ENCODE results near the gene CBLC. TPM values are rescaled to one million over a fixed set of nuclear protein-coding genes. Genes with fewer than 3 reads are reported as not detected.

The CBLC gene
- polyA plus RNA-seq, 1 experiment = not detected

DNA sequence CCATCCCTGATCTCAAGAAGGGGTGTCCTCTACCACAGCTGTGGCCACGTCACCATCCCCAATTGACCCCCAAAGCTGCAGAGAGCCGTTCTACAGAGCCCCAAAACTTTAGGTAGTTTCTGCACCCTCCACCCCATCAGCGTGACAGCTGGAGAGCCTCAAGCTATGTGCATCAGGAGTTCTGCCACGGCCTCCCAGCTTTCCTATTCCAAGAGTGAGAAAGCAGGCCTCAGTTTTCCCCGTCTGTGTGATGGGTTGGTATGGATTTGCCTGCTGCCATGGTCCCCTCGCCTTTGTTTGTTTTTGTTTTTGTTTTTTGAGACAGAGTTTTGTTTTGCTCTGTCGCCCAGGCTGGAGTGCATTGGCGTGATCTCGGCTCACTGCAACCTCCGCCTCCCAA lies 27.7 kb upstream of the CBLC start:
- ChIA-PET CTCF (interaction anchor here (1.0 to 2.9 kb wide), 5 partner anchors 14 to 179 kb away, joined by 3 to 17 read pairs (median 9); no protein-coding TSS in a partner anchor), POLR2A (no interaction called here)
- peaks cover 20% of the 10 kb centered on the region for H3K36me3 ChIP-seq (ENCODE audit: control insufficient read depth, insufficient read depth, low read length)
- no peak for TF ChIP-seq CTCF (IDR thresholded peaks at IDR 0.05; ENCODE audit: insufficient read depth, low read depth, low read length)
- peak overlapping the region; percentile 73 for H3K4me3 ChIP-seq (ENCODE audit: low read depth, low read length)
- no peaks in the 10 kb centered on the region for H3K27me3 ChIP-seq (ENCODE audit: control insufficient read depth, insufficient read depth, low read length)
- no peak for DNase-seq (ENCODE audit: low read depth)

DNA sequence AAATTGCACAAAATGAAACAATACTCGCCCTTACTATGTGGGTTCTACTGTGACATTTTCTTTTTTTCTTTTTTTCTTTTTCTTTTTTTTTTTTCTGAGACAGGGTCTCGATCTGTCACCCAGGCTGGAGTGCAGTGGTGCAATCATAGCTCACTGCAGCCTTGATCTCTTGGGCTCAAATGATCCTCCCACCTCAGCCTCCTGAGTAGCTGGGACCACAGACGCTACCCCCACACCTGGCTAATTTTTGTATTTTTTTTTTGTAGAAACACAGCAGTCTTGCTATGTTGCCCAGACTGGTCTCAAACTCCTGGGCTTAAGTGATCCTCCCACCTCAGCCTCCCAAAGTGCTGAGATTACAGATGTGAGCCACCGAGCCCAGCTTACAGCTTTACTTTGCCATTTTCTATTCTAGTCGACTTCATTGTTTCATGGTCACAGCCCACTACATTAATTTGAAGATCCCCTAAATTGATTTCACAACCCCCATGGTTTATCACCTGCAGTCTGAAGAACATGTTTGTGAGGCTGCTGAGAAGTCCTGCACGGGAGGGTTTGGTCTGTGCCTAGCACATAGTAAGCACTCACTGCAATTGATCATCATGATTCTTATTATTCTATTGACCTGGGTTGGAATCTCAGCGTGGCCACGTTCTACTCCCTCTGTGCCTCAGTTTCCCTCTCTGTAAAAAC lies 25.4 kb upstream of the CBLC start:
- DNase-seq (ENCODE audit: low read depth) = no peak
- Histone ChIP-seq H3K27me3 (ENCODE audit: control insufficient read depth, insufficient read depth, low read length) (no peaks in the 10 kb centered on the region), H3K36me3 (ENCODE audit: control insufficient read depth, insufficient read depth, low read length) (peaks cover 34% of the 10 kb centered on the region), H3K4me3 (ENCODE audit: low read depth, low read length) (no peak overlapping the region)
- POLR2A ChIA-PET = no interaction called here
- CTCF ChIA-PET = interaction anchor here (1.2 to 2.1 kb wide), 2 partner anchors 16 to 28 kb away, joined by 3 to 11 read pairs; no protein-coding TSS in a partner anchor
- no peak for TF ChIP-seq CTCF (IDR thresholded peaks at IDR 0.05; ENCODE audit: insufficient read depth, low read depth, low read length)

GRCh38 chr19:44752816-44753625 lies 24.7 kb upstream of the CBLC start:
- peak overlapping the region; percentile 44 for H3K4me3 ChIP-seq (ENCODE audit: low read depth, low read length)
- no peaks in the 10 kb centered on the region for H3K27me3 ChIP-seq (ENCODE audit: control insufficient read depth, insufficient read depth, low read length)
- ChIA-PET POLR2A (interaction anchor here (0.5 kb wide), 1 partner anchor 8 kb away, joined by 9 read pairs; no protein-coding TSS in a partner anchor), CTCF (interaction anchor here (1.0 to 2.1 kb wide), 5 partner anchors 10 to 29 kb away, joined by 3 to 11 read pairs (median 3); no protein-coding TSS in a partner anchor)
- DNase-seq (ENCODE audit: low read depth) = peak; percentile 78
- TF ChIP-seq CTCF (IDR thresholded peaks at IDR 0.05; ENCODE audit: insufficient read depth, low read depth, low read length) = peak; percentile 11; the same call in 1 of the 2 replicates
- H3K36me3 ChIP-seq (ENCODE audit: control insufficient read depth, insufficient read depth, low read length) = peaks cover 40% of the 10 kb centered on the region

- TF ChIP-seq CTCF (IDR thresholded peaks at IDR 0.05; ENCODE audit: insufficient read depth, low read depth, low read length) = no peak
- H3K27me3 ChIP-seq (ENCODE audit: control insufficient read depth, insufficient read depth, low read length) = no peaks in the 10 kb centered on the region
- no peak for DNase-seq (ENCODE audit: low read depth)
- CTCF ChIA-PET = interaction anchor here (1.0 to 2.1 kb wide), 6 partner anchors 10 to 31 kb away, joined by 3 to 11 read pairs (median 3); no protein-coding TSS in a partner anchor
- POLR2A ChIA-PET = interaction anchor here (0.5 kb wide), 1 partner anchor 8 kb away, joined by 9 read pairs; no protein-coding TSS in a partner anchor
- peaks cover 44% of the 10 kb centered on the region for H3K36me3 ChIP-seq (ENCODE audit: control insufficient read depth, insufficient read depth, low read length)
- H3K4me3 ChIP-seq (ENCODE audit: low read depth, low read length) = peak overlapping the region; percentile 44
Measured at GRCh38 chr19:44753626-44753931, 24.1 kb upstream of the CBLC start.
